Measurements from ENCODE around the gene TBC1D21.

GRCh38 chr15:73936588-73937290, 63.4 kb downstream of the TBC1D21 start:
- no peak for TF ChIP-seq CTCF (conservative IDR thresholded peaks at IDR 0.05 in 1 of 2, IDR thresholded peaks at IDR 0.05 in 1 of 2; ENCODE audit: extremely low read depth in 1 of 2, insufficient read depth in 1 of 2, low read depth in 1 of 2, low read length in 2 of 2)
- TF ChIP-seq EZH2 (IDR thresholded peaks at IDR 0.05; ENCODE audit: borderline replicate concordance, low read length): no peak

Data from mammary epithelial cell (primary cell).